Activated T-helper 1 cell treated with anti-CD3 and anti-CD28 coated beads, Interleukin-2, amount 50 U/mL, for 16 hours (primary cell): ENCODE data around the gene TULP1.

ENCODE experiments used
- DNase-seq, 2 donors: peaks; one replicate each; pipeline ENCODE4 v3.0.0-alpha.2; 2020; ENCODE audit warnings: low read depth in 1 of 2, low spot score in 1 of 2

TULP1 gene

DNA sequence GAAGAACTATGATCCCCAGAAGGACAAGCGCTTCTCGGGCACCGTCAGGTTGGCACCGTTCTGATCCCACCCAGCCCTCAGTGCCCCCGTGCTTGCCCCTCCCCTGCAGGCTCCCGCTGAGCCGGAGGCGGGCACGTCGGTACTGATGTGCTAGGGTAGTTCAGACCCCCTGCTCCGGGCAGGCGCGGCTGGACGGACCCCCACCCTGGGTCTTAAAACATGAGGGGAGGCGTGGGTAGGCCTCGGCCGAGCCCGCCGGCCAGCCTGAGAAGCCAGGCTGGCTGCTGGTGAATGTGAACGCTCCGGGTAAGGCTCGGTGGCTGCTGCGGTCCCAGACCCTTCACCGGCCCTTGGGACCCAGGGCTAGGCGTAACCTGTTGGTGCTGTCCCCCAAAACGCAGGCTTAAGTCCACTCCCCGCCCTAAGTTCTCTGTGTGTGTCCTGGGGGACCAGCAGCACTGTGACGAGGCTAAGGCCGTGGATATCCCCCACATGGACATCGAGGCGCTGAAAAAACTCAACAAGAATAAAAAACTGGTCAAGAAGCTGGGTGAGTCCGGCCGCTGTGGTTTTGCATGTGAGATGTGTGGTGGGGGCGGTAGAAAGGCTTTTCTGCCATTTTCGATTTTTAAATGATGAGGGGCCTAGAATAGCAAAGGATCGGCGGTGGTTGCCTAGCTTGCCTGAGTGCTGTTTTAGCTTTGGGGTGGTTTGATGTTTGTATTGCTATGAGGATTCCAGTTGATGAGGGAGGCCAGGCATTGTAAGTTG lies 43.5 kb downstream of the TULP1 start:
- DNase-seq, result no peak

DNA sequence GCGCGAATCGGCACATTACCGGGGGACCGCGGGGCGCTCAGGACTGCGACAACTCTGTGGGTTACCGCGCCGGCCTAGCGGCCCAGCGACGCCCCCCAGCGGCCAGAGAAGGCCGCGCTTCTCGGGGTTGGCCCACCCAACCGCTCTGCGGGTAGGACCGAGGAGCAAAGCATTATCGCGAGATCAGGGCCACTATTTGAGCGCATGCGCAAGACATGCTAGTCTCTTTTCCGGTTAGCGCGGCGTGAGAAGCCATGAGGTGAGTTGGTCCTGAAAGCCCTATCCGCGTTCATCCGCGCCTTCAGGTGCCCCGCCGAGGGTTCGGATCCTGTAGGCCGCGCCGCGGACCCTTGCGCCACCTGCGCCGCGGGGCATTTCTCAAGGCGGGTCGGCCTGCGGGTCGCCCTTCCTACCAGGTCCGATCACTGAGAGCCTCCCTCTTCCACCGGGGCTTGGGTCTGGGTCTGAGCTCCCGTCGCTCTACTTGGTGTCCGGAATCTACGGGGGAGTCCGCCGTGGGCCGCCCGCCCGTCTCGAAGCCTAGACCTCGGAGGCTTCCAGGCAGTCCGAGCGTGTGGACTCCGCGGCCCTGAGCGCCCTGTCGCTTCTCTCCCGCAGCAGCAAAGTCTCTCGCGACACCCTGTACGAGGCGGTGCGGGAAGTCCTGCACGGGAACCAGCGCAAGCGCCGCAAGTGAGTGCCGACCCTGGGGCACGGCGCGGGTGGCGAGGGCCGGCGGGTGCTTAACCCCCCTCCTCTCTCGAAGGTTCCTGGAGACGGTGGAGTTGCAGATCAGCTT lies 44.3 kb downstream of the TULP1 start, which contains the start of gene RPL10A:
Gene RPL10A, plus strand, starts transcription at position 221 of the 799 bp plus-strand sequence. Its CDS starts 34 bp downstream, at position 255.
- peak; percentile 85 to 93 for DNase-seq

DNA sequence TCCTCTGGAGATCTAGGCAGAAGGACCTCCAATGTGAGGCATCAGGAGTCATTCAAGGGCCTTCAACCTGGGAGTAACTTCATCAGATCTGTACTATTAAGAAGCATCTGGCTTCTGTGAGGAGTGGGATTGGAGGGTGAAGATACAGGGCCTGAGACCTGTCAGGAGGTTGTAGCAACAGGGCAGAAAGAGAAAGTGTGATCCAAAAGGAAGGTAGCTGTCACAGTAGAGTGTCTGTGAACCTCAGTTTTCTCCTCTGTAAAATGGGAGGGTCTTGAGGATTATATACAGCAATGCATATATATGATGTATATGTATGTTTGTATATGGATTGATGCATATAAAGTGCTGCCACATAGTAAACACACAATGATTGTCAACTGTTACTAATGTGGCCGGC lies 47.0 kb downstream of the TULP1 start:
- DNase-seq, result no peak

DNA sequence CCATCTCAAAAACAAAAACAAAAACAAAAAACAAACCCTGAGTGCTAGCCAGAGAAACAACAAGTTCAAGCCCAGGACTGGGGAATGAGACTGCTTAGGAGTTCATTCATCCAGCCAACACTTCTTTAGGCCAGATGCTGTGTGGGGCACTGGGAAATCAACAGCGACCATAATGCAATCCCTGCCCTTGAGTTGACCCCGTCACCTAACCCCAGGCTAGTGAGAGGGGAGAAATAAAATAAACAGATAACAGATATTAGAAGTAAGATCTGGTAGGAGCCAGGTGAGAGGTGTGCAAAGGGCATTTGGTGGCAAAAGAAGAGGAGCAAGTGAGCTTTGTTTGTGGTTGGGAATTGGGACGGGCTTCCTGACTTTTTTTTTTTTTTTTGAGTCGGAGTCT lies 49.4 kb downstream of the TULP1 start:
- no peak for DNase-seq

DNA sequence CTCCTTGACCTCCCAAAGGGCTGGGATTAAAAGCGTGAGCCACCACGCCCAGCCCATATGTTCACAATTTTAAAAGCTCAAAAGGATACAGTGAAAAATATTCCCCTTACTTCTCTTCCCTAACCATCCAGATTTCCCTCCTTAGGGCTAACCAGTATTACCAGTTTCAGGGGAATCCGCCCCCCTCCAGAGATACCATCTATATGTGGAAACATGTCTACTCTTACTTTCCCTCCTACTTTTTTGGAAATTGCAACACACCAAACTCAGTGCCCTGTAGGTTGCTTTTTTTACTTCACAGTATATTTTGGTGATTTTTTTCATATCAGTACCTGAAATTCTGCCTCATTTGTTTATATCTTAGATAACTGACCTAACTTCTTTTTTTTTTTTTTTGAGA lies 51.4 kb downstream of the TULP1 start:
- DNase-seq, result no peak

DNA sequence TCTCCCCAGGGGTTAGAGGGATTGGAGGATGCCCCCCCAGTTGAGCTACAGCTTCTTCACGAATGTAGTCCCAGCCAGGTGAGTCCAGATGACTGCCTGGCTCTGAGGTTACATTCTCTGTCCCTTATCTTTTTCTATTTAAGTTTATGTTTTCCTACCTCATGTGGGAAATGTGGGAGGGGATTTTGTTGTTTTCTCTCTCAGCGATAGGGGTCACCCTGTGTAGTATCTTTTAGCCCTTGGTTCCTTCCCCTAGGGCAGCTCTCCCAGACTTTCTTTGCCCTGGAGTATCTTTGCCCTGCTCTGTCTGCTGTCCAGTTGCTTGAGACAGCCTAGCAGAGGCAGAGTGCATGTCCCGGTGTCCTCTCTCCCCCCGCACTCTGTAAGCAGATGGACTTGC lies 54.8 kb downstream of the TULP1 start:
- DNase-seq, result no peak

DNA sequence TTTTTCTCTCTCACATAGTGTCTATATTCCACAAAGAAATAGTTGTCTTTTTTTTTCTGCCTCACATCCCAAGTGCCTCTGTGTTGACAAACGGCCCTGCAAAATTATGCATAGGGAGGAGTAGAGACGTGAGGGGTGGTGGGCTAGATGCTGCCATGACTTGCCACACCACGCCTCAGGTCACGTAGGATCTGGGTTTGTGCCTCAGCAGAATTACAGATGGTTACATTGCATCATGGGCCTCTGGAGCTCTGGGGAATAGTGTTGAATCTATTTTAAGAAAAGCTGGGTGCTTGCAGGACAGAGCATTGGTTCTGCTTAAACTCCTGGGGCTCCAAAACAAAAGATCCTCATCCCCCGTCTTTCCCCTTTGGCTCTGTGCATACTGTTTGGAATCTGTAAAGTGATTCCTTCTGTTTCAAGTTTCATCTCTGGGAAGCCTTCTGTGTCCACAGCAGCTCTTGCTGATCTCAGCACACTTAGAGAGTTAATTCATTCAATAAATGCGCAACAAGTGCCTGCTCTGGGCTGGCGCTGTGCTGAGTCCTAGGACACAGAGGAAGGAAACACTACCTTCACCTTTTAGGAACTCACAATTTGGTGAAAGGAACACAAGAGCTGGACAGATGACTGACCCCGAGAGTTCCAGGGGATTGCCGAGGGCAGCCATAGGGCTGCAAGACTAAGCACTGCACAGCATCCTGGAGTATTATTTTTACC lies 58.1 kb downstream of the TULP1 start:
- DNase-seq, result no peak

DNA sequence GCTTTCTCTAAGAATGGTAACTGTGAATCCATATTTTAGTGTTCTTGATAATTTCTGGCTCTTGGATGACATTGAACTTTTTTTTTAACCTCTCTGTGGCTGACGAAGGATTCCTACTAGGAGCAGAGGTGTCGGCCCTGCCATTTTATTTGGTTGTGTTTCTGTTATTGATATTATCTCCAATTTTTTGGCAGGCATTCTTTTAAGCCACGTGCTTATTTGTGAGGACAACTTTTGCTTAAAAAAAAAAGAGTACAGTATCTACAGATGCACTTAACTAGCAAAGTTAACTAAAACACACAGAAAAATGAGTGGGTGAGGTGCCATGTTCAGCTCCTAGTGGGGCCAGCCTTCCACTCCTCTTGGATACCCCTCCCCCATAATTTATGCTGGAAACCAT lies 59.5 kb downstream of the TULP1 start:
- DNase-seq, result no peak

DNA sequence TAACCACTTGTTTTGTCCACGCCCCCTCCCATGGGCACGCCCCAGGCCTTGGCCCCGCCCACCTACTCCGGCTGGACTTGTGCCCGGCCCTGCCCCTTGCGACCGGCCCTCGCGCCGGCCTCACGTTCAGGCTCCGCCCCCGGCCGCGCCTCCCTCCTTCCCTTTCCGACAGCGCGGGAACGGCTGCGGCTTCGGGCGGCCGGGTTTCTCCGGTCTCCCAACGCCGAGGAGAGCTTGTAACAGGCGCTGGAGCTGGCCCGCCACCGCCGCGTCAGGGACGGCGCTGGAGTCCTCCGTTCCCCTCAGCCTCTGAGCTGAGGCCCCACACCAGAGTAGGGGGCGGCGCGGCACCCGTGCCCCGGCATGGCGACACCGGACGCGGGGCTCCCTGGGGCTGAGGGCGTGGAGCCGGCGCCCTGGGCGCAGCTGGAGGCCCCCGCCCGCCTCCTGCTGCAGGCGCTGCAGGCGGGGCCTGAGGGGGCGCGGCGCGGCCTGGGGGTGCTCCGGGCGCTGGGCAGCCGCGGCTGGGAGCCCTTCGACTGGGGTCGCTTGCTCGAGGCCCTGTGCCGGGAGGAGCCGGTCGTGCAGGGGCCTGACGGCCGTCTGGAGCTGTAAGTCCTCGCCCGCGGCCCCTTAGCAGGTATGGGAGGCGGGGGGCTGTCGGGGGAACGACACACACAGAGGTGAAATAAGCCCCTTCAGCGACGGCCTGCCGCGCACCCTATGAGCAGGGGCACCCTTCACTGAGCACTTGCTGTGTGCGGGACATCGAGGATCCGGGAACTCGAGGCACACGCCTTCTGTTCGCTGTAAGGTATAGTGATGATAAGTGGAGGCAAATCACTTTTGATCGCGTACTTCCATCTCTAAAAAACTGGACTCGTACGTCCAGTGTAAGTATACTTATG lies 60.3 kb downstream of the TULP1 start, which contains the start of gene FANCE:
Gene FANCE, plus strand, starts transcription at position 156 of the 908 bp plus-strand sequence. Its CDS starts 208 bp downstream, at position 364.
- DNase-seq, result peak; percentile 79 to 86

DNA sequence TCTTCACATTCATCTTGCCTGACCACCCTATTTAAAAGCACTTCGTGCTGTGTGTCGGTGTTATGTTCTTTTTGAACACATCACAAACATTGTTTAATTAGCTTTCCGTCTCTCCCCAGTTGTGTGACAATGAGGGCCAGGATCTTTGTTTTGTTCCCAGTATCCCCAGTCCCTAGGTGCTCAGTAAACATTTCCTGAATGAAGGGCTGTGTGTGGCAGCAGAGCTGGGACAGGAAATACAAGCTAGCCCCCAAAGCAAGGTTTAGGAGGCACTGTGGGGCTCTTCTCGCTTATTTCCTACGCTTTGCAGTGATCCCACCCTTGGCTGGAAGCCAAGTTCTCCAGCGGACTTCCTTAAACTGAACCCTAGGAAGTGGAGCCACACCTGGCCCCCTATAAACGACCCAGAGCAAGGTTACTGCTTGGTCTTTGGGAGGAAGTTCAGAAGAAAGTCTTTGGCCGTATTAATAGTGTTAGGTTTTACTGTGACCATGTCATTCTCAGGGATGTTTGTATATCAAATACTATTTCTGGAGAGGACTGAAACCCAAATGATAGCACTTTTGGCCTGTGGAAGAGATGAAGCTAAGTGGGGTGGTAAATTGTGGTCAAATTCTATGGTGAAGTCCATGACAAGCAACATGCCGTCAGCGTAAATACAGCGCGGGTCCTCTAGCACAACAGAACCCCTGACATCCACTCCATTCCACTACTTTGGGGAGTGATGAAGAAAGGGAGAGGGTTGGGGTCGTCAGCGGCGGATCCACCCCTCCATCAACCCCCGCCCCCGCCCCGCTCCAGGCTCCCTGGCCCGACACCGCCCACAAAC lies 61.1 kb downstream of the TULP1 start:
- DNase-seq, result no peak

DNA sequence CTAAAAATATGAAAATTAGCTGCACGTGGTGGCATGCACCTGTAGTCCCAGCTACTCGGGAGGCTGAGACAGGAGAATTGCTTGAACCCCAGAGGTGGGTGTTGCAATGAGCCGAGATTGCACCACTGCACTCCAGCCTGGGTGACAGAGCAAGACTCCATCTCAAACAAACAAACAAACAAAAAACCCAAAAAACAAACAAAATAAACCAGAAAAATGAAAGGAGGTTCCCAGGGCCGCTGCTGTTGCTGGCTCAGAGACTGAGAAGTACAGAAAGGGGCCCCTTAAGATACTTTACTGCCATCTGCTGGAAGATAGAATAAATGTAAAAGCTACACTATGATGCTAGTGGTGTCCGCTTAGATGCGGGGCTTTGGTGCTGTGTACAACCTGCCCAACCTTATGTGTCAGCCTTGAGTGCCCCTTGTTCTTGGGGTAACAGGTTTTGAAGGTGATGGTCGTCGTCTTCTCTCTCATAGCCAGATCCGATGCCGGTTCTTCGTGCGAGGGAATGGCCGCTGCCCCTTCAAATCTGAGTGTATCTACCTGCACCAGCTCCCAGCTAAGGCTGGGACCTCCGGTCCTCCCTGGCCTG lies 63.3 kb downstream of the TULP1 start:
- DNase-seq, result no peak

DNA sequence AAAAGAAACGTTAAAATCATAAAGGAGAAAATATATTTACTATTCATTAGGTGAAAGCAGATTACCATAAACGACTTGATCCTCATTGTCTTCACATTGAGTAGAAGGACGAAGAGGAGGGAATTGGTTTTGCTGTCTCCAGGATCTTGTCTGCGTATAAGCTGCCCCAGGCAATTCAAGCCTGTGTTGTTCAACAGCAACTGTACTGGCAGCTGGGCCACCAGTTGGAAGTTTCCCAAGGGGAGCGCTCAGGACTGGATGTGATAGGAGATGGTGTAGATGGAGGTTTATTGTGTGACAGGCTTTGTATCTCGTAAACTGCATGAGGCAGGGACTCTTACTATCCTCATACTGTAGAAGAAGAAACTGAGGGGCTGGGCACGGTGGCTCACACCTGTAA lies 64.5 kb downstream of the TULP1 start:
- DNase-seq, result no peak
